Thoracic aorta (tissue), 2 donors: ENCODE measurements around the gene CFAP46. TPM values are rescaled to one million over a fixed set of nuclear protein-coding genes. Genes with fewer than 3 reads are reported as not detected.
A peak's percentile ranks its signal among the peaks of the same experiment; 100 is the strongest.

Experiments
- ATAC-seq: fragments of 150-250 bp; one replicate; pipeline ENCODE4 v1.8.0; 2017; ENCODE audit warnings: low read depth; ENCODE audit not compliant: insufficient number of reproducible peaks, low FRiP score
- DNase-seq: peaks from one replicate; pipeline ENCODE4 v3.0.0-alpha.2; 2020; ENCODE audit warnings: low spot score
- H3K27ac ChIP-seq, 2 donors: fragments of 200-600 bp; sonication (generic); 1 replicate in 1 of 2; 2 replicates in 1 of 2; pipeline ENCODE4 v1.5.1; 2016; ENCODE audit warnings: mild to moderate bottlenecking in 2 of 2, moderate library complexity in 2 of 2
- H3K27me3 ChIP-seq: fragments of 200-600 bp; sonication (generic); replicated peaks from 2 replicates; pipeline ENCODE4 v1.6.0; 2016; ENCODE audit warnings: mild to moderate bottlenecking; ENCODE audit not compliant: insufficient read depth
- H3K36me3 ChIP-seq: fragments of 200-600 bp; sonication (generic); one replicate; pipeline ENCODE4 v1.5.1; 2016
- H3K4me1 ChIP-seq, 2 donors: fragments of 200-600 bp; sonication (generic); 1 replicate in 1 of 2; 2 replicates in 1 of 2; pipeline versions ENCODE4 v1.5.1 to v1.6.0; 2016; ENCODE audit warnings: low read depth in 2 of 2, mild to moderate bottlenecking in 1 of 2; ENCODE audit not compliant: control insufficient read depth in 1 of 2
- H3K4me3 ChIP-seq: fragments of 200-600 bp; sonication (generic); 2 replicates; pipeline ENCODE4 v1.5.1; 2016; ENCODE audit warnings: mild to moderate bottlenecking
- H3K9me3 ChIP-seq: fragments of 200-600 bp; sonication (generic); 2 replicates; pipeline ENCODE4 v1.5.1; 2016
- total RNA-seq, 2 donors: library from RNA; depleted of rRNA; stranded (reverse); fragments of >200 nt; gene quantifications; one replicate each; pipeline versions ENCODE4 v1.1.0 to v1.2.3, GENCODE V29; 2016
- TF ChIP-seq, protein P1 (sequence below): fragments of 200-600 bp; sonication (generic); IDR thresholded peaks from one replicate; pipeline ENCODE4 v1.5.1; 2019; ENCODE audit warnings: antibody characterized with exemption

CFAP46 gene
- total RNA-seq, 2 donors from 2014 or later, result not detected

DNA sequence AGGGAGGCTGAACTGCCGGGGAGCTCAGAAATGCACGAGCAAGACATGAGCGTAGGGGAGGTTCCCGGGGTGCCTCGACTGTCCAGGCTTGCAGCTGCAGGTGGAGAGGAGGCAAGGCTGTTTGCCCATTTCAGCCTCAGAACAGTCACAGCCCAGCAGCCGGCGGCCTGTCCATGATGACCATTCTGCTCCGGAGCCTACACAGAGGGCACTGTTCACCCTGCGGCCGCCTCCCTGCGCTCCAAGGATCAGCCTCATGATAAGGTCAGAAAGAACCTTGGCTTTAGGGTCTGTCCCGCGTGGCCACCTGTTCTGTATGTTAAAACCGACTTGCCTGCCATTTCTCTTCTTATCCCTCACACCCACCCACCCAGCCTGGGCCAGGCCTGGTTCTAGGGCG lies 21.9 kb upstream of the CFAP46 start:
- no peaks in the 10 kb centered on the region for H3K36me3 ChIP-seq
- no peak for DNase-seq
- TF ChIP-seq, protein P1, sequence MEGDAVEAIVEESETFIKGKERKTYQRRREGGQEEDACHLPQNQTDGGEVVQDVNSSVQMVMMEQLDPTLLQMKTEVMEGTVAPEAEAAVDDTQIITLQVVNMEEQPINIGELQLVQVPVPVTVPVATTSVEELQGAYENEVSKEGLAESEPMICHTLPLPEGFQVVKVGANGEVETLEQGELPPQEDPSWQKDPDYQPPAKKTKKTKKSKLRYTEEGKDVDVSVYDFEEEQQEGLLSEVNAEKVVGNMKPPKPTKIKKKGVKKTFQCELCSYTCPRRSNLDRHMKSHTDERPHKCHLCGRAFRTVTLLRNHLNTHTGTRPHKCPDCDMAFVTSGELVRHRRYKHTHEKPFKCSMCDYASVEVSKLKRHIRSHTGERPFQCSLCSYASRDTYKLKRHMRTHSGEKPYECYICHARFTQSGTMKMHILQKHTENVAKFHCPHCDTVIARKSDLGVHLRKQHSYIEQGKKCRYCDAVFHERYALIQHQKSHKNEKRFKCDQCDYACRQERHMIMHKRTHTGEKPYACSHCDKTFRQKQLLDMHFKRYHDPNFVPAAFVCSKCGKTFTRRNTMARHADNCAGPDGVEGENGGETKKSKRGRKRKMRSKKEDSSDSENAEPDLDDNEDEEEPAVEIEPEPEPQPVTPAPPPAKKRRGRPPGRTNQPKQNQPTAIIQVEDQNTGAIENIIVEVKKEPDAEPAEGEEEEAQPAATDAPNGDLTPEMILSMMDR, result no peak
- no peaks in the 10 kb centered on the region for H3K27me3 ChIP-seq
- no peak overlapping the region for H3K27ac ChIP-seq
- no peak for ATAC-seq
- H3K9me3 ChIP-seq, result no peaks in the 10 kb centered on the region
- peaks cover 0 to 4% of the 10 kb centered on the region in 2 donors for H3K4me1 ChIP-seq
- H3K4me3 ChIP-seq, result no peak overlapping the region

DNA sequence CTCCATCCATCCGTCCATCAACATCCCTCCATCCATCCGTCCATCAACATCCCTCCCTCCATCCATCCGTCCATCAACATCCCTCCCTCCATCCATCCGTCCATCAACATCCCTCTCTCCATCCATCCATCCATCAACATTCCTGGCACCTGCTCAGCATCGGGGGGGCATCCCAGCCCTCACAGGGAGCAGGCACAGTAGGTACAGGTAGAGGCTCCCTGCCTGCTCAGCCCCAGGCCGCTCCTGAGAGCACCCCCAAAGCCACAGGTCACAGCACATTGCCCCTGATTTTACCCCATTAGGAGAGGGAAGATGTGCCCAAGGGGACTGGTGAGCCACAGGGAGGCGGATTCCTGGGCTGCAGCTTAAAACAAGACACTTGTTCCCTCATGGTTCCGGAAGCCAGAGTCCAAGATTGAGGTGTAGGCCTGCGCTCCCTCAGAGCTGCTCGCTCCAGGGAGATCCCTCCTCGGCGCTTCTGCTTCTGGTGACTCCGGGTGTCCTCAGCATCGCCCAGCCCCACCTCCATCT lies 21.1 kb upstream of the CFAP46 start:
- Histone ChIP-seq H3K9me3 (no peaks in the 10 kb centered on the region), H3K4me3 (no peak overlapping the region), H3K36me3 (no peaks in the 10 kb centered on the region), H3K27ac (no peak overlapping the region), H3K27me3 (no peaks in the 10 kb centered on the region), H3K4me1 (peaks cover 0 to 4% of the 10 kb centered on the region in 2 donors)
- DNase-seq, result no peak
- TF ChIP-seq, protein P1, result no peak
- no peak for ATAC-seq

DNA sequence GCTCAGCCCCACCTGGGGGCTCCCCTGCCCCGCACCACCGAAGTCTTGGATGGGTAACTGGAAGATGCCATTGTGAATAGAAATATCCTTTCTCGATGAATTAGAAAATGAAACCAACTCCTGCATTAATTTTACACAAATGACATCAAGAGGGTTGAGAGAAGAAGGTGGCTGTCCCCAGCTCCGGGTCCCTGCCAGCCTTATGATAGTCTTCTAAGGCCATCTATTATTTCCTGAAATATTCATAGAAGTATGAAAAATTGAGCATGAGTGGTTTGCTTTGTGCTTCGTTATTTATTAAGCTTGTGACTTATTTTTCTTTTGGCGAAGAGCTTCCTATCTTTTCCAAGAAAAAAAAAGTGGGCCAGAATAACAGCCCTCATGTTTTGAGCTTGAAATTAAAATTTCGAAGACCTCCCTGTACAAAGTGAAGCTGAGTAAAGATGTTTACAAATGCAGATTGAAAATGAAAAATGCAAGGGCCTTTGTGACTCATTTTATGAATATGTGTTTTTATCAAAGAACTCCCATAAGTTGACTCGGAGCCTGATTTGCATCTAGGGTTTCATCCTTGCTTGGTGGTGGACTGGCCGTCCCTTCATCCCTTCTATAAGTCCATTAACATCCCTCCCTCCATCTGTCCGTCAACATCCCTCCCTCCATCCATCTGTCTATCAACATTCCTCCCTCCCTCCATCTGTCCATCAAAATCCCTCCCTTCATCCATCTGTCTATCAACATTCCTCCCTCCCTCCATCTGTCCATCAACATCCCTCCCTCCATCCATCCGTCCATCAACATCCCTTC lies 20.5 kb upstream of the CFAP46 start:
- Histone ChIP-seq H3K36me3 (no peaks in the 10 kb centered on the region), H3K4me1 (peaks cover 0 to 4% of the 10 kb centered on the region in 2 donors), H3K4me3 (peak overlapping the region; percentile 66), H3K27ac (no peak overlapping the region), H3K27me3 (no peaks in the 10 kb centered on the region), H3K9me3 (no peaks in the 10 kb centered on the region)
- ATAC-seq (no peak), DNase-seq (no peak)
- TF ChIP-seq, protein P1, result no peak

DNA sequence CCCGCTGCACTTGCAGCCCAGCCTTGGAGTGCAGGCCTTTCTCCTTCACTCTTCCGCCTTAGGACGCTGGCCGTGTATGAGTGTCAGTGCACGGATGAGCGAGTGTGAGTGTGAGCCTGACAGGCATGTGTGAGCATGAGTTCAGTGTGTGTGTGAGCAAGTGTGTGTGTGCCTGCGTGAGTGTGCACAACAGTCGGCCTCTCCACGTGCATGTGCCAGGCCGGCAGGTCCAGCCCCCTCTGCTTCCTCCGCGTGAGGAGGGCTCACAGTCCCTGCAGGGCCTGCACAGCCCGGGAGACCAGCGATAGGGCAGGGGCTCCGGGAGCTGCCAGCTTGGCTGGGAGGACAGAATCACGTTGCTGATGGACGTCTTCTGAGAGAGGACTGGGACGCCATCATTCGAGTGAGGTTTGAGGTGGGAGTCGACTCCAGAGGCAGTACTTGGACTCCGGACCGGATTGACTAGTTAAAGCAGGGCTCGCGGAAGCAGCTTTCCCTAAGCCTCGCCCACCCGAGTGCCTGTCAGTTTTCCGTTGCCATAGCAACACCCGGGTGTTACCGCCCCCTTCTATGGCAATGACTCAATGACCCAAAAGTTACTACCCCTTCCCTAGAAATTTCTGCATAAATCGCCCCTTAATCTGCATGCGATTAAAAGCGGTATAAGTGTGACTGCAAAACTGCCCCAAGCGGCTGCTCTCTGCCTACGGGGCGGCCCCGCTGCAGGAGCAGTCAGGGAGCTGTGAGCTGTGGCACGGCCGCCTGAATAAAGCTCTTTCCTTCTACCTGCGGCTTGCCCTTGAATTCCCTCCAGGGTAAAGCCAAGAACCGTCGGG lies 19.6 kb upstream of the CFAP46 start:
- no peak overlapping the region for H3K27ac ChIP-seq
- no peak for DNase-seq
- no peaks in the 10 kb centered on the region for H3K27me3 ChIP-seq
- ATAC-seq, result no peak
- H3K36me3 ChIP-seq, result no peaks in the 10 kb centered on the region
- peaks cover 0 to 4% of the 10 kb centered on the region in 2 donors for H3K4me1 ChIP-seq
- TF ChIP-seq, protein P1, result no peak
- H3K4me3 ChIP-seq, result peak overlapping the region; percentile 66
- no peaks in the 10 kb centered on the region for H3K9me3 ChIP-seq

DNA sequence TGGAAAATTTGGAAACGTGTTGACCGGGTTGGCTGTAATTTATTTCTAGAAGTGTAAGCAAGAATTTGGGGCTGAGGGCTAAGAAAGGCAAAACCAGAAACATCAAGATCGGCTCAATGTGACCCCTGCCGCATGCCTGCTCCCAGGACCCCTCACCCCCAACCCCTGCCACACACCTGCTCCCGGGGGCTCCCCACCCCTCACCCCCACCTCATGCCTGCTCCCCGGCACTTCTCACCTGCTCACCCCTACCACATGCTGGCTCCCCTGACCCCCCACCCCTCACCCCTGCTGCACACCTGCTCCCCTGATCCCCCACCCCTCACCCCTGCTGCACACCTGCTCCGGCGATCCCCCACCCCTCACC lies 19.0 kb upstream of the CFAP46 start:
- TF ChIP-seq, protein P1, result no peak
- Histone ChIP-seq H3K27me3 (no peaks in the 10 kb centered on the region), H3K4me3 (no peak overlapping the region), H3K36me3 (no peaks in the 10 kb centered on the region), H3K4me1 (peaks cover 0 to 4% of the 10 kb centered on the region in 2 donors), H3K9me3 (no peaks in the 10 kb centered on the region), H3K27ac (no peak overlapping the region)
- DNase-seq, result no peak
- no peak for ATAC-seq
